Right lobe of liver (tissue), 6 donors: ENCODE measurements around the gene ZNF665. TPM values are rescaled to one million over a fixed set of nuclear protein-coding genes. Genes with fewer than 3 reads are reported as not detected.
"Not testable (repeated sequence)": the region's sequence is repeated elsewhere in the genome, so short reads cannot be mapped to it uniquely, and the experiment has no call there.

Source experiments
- ATAC-seq, 4 donors: fragments of 200-7000 bp; cut with Tn5 transposase; one replicate each; pipeline ENCODE4 v1.9.1; 2020; ENCODE audit warnings: mild to moderate bottlenecking in 4 of 4, moderate library complexity in 4 of 4
- DNase-seq, 3 donors: peaks; one replicate each; pipeline ENCODE4 v3.0.0-alpha.2; 2020
- H3K27ac ChIP-seq, 3 donors: fragments of 200-600 bp; one replicate each; pipeline ENCODE4 v1.8.0; 2022
- H3K27me3 ChIP-seq, 2 donors: fragments of 200-600 bp; one replicate each; pipeline ENCODE4 v1.8.0; 2022
- H3K36me3 ChIP-seq, 4 donors: fragments of 200-600 bp; sonication (generic) in 1 of 4; one replicate each; pipeline versions ENCODE4 v1.5.1 to v1.8.0; 2017 to 2022; ENCODE audit warnings: control low read depth in 1 of 4
- H3K4me1 ChIP-seq, 4 donors: fragments of 200-600 bp; sonication (generic) in 1 of 4; one replicate each; pipeline versions ENCODE4 v1.5.1 to v1.8.0; 2017 to 2022; ENCODE audit warnings: control low read depth in 1 of 4
- H3K4me3 ChIP-seq, 3 donors: fragments of 200-600 bp; one replicate each; pipeline ENCODE4 v1.8.0; 2022
- H3K9me3 ChIP-seq, 4 donors: fragments of 200-600 bp; sonication (generic) in 1 of 4; one replicate each; pipeline versions ENCODE4 v1.5.1 to v1.8.0; 2017 to 2022; ENCODE audit warnings: control low read depth in 1 of 4
- CTCF ChIP-seq, 4 donors: fragments of 200-600 bp in 3 of 4; fragments of 450-650 bp in 1 of 4; IDR thresholded peaks; one replicate each; pipeline versions ENCODE4 v1.5.1 to v1.8.0; 2016 to 2022; ENCODE audit warnings: antibody characterized with exemption in 4 of 4, mild to moderate bottlenecking in 2 of 4
- POLR2A ChIP-seq: fragments of 450-650 bp; IDR thresholded peaks from one replicate; pipeline ENCODE4 v1.6.1; 2017; ENCODE audit warnings: antibody characterized with exemption, mild to moderate bottlenecking
- WGBS: methylation state at CpG from one replicate; pipeline ENCODE4 v1.1.6; 2018; ENCODE audit warnings: low coverage, low lambda C conversion rate; ENCODE audit not compliant: insufficient coverage; ENCODE audit errors: missing lambda C conversion rate; 5-methylcytosine and 5-hydroxymethylcytosine counted together
- intact Hi-C, 2 donors: fragments of 100-400 bp; cut with DNase I; formaldehyde crosslinking; loops; one replicate each; pipeline versions ENCODE4 v1.11.2 to v1.14.1; 2022
- total RNA-seq, 6 experiments: library from RNA; depleted of rRNA in 2 of 6; stranded (reverse); fragments of >200 nt in 2 of 6; fragmentation: NEBNext Ultra II Directional in 3 of 6; extraction: Animal tissue kit (Norgen Biotek cat#: 25700) in 3 of 6; gene quantifications; one replicate each; pipeline versions ENCODE4 v1.1.0 to v1.2.4, GENCODE V29; 2016 to 2023
- donor health status: DM: no; HTN: yes; CAD: no.
- donor health status: DM: no; HTN: no; CAD: no.
- donor health status: DM: no; HTN: no; CAD: no.
- donor health status: DM: no; HTN: yes; CAD: no.
- donor health status: DM: no; HTN: yes; CAD: no.

The ZNF665 gene
- total RNA-seq, 6 experiments from 2014 or later: 0.09 to 0.47 (median 0.32) TPM; not detected in 1

GRCh38 chr19:53212703-53213320, 19.7 kb upstream of the ZNF665 start:
- Histone ChIP-seq H3K27ac (no peak overlapping the region), H3K4me1 (no peaks in the 10 kb centered on the region), H3K36me3 (peaks cover 0 to 5% (median 0%) of the 10 kb centered on the region in 4 donors), H3K27me3 (no peaks in the 10 kb centered on the region), H3K4me3 (no peak overlapping the region), H3K9me3 (peaks cover 0 to 61% (median 50%) of the 10 kb centered on the region in 4 donors)
- ATAC-seq: no peak
- TF ChIP-seq CTCF (IDR thresholded peaks at IDR 0.05) (no peak), POLR2A (no peak)
- WGBS: 95% methylated on average over 2 of the region's 2 CpGs
- intact Hi-C loops: no loop called here
- DNase-seq: no peak

GRCh38 chr19:53211554-53211953, 18.4 kb upstream of the ZNF665 start:
- H3K4me3 ChIP-seq, intact Hi-C loops: not testable (repeated sequence)

GRCh38 chr19:53196777-53197396, 3.7 kb upstream of the ZNF665 start:
- peak; percentile 97 to 98 (median 97) for DNase-seq
- Histone ChIP-seq H3K27ac (peak overlapping the region; percentile 45 to 72 (median 69)), H3K36me3 (no peaks in the 10 kb centered on the region), H3K27me3 (no peaks in the 10 kb centered on the region), H3K4me3 (peak overlapping the region; percentile 66 to 84 (median 78)), H3K9me3 (peaks cover 0 to 11% (median 0%) of the 10 kb centered on the region in 4 donors), H3K4me1 (peaks cover 0 to 4% (median 0%) of the 10 kb centered on the region in 4 donors)
- TF ChIP-seq CTCF (IDR thresholded peaks at IDR 0.05) (no peak), POLR2A (peak; percentile 47)
- intact Hi-C loops: no loop called here
- WGBS: 3% methylated on average over 42 of the region's 42 CpGs
- ATAC-seq: peak; percentile 96 to 98 (median 97)

More at GRCh38 chr19:53211554-53211953, 18.4 kb upstream of the ZNF665 start:
- H3K9me3 ChIP-seq: peaks cover 0 to 66% (median 48%) of the 10 kb centered on the region in 4 donors
- not testable (repeated sequence) for H3K4me1 ChIP-seq, H3K36me3 ChIP-seq, H3K27ac ChIP-seq, H3K27me3 ChIP-seq, ATAC-seq, DNase-seq
- 86% methylated on average over 3 of the region's 3 CpGs for WGBS

- TF ChIP-seq CTCF (IDR thresholded peaks at IDR 0.05) (peak; percentile 78 to 82 (median 80)), POLR2A (no peak)
- 0% methylated on average over 3 of the region's 3 CpGs for WGBS
- no peak overlapping the region for H3K27ac ChIP-seq
- DNase-seq (peak in 2 of 3 donors; percentile 49 to 66), ATAC-seq (peak; percentile 74 to 80 (median 78))
- peaks cover 0 to 3% (median 0%) of the 10 kb centered on the region in 4 donors for H3K9me3 ChIP-seq
- no peaks in the 10 kb centered on the region for H3K36me3 ChIP-seq
- intact Hi-C loops: no loop called here
- no peaks in the 10 kb centered on the region for H3K27me3 ChIP-seq
- no peak overlapping the region for H3K4me3 ChIP-seq
- peaks cover 0 to 4% (median 0%) of the 10 kb centered on the region in 4 donors for H3K4me1 ChIP-seq
Measured at GRCh38 chr19:53195265-53195903, 2.2 kb upstream of the ZNF665 start.
